ENCODE data around the gene DOK7. TPM values are rescaled to one million over a fixed set of nuclear protein-coding genes. Genes with fewer than 3 reads are reported as not detected.

DOK7 gene
- total RNA-seq, 4 donors from 2014 or later: 0.26 to 0.45 TPM; not detected in 2

DNA sequence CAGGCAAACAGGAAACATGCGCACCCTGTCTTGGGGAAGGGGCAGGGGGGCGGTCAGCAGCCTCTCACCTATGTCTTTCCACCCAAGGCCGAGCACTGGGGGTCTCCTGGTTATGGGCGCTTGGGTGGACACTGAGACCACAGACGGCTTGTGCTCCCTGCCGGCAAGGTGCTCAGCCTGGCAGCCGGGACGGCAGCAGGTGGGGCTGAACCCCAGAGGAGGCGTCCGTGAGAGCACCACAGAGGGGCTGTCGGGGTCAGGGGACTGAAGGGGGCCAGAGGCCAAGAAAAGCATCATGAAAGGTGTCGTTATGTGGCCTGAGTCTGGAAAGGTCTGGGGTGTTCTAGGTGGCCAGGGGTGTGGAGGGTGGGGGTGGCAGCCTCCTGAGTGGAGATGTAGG, 19.6 kb downstream of the DOK7 start:
- no peak overlapping the region for H3K27ac ChIP-seq
- 60 to 91% methylated on average over 1 to 8 of the region's 12 CpGs for WGBS, 2 donors

DNA sequence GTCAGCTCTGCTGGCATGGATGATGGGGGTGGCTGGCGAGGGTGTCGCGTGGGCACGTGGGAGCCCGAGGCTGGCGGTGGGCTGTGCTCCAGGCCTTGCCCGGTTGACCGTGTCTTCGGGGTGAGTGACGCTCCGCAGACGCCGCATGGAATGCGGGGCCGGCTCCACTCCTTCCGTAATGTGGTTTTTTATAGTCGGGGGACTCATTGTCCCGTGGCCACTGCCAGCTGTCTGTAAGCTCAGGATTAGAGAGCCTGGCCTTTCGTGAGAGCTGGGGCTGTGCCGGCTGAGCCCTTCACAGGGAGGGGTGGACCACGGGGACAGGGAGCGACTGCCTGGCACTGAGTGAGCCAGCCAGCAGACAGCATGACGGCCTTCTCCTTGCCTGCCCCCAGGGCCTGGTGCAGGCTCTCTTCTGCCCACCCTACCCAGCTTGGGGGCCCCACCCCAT, 20.4 kb downstream of the DOK7 start:
- TF ChIP-seq CTCF (IDR thresholded peaks at IDR 0.05) (no peak), POLR2A (IDR thresholded peaks at IDR 0.05) (no peak)
- no peak for DNase-seq
- H3K36me3 ChIP-seq: no peaks in the 10 kb centered on the region
- intact Hi-C loops (cut with DNase I): no loop called here
- WGBS, 2 donors: 58% methylated on average over 6 of the region's 23 CpGs; no CpG with 5 or more reads in 1 of the 2 donors
- peaks cover 0 to 100% (median 3%) of the 10 kb centered on the region in 4 donors for H3K27me3 ChIP-seq
- H3K27ac ChIP-seq: peak overlapping the region in 1 of 4 donors; percentile 45
- no peaks in the 10 kb centered on the region for H3K9me3 ChIP-seq
- no peak overlapping the region for H3K4me3 ChIP-seq
- peaks cover 24 to 54% (median 27%) of the 10 kb centered on the region in 3 donors for H3K4me1 ChIP-seq

More for the DNA sequence above, 19.6 kb downstream of the DOK7 start:
- intact Hi-C loops (cut with DNase I): no loop called here
- Histone ChIP-seq H3K9me3 (no peaks in the 10 kb centered on the region), H3K4me3 (no peak overlapping the region), H3K4me1 (peaks cover 24 to 54% (median 27%) of the 10 kb centered on the region in 3 donors), H3K36me3 (no peaks in the 10 kb centered on the region), H3K27me3 (peaks cover 0 to 100% (median 3%) of the 10 kb centered on the region in 4 donors)
- TF ChIP-seq CTCF (IDR thresholded peaks at IDR 0.05) (no peak), POLR2A (IDR thresholded peaks at IDR 0.05) (no peak)
- no peak for DNase-seq

- DNase-seq: no peak
- H3K4me3 ChIP-seq: peak overlapping the region in 2 of 4 donors; percentile 23 to 50
- no peaks in the 10 kb centered on the region for H3K36me3 ChIP-seq
- peak overlapping the region in 3 of 4 donors; percentile 4 to 57 (median 45) for H3K27ac ChIP-seq
- intact Hi-C loops (cut with DNase I): no loop called here
- 17% methylated on average over 1 of the region's 45 CpGs; no CpG with 5 or more reads in 1 of the 2 donors for WGBS, 2 donors
- no peak for TF ChIP-seq CTCF (IDR thresholded peaks at IDR 0.05)
- no peak for TF ChIP-seq POLR2A (IDR thresholded peaks at IDR 0.05)
- H3K27me3 ChIP-seq: peaks cover 0 to 100% (median 3%) of the 10 kb centered on the region in 4 donors
- no peaks in the 10 kb centered on the region for H3K9me3 ChIP-seq
- peaks cover 24 to 54% (median 27%) of the 10 kb centered on the region in 3 donors for H3K4me1 ChIP-seq
These were observed 21.2 kb downstream of the DOK7 start for GRCh38 chr4:3484057-3484973.

DNA sequence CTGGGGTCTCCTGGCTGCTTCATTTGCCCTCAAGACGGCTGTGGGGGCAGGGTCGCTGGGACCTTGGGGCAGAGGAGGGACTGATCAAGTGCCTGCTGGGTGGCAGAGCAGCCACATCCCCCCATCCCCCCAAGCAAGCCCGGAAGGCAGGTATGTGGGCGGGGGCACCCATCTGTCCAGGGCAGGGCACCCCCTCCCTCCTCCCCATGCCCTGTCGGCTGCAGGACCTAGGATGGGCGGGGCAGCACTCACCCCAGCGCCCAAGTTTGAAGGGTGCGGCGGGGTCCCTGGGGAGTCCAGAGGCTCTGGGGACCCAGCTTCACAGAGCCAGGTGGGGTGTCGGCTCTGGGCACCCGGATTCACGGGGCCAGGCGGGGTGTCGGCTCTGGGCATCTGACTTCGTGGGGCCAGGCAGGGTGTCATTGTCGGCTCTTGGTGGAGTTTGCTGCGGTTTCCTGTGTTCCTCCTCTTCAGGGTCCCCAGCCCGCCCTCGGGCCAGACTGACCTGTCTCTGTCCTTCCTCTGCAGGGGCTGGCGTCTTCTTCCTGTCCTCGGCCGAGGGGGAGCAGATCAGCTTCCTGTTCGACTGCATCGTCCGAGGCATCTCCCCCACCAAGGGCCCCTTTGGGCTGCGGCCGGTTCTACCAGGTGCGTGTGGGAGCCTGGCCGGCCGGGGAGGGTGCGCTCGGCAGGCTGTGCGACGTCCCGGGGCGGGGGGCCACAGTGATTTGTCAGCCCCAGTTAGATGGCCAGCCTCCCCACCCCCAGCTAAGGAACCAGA, 22.1 kb downstream of the DOK7 start:
- H3K4me1 ChIP-seq: peaks cover 24 to 52% (median 27%) of the 10 kb centered on the region in 3 donors
- no peaks in the 10 kb centered on the region for H3K9me3 ChIP-seq
- intact Hi-C loops (cut with DNase I): no loop called here
- peak overlapping the region in 2 of 4 donors; percentile 1 to 50 for H3K4me3 ChIP-seq
- TF ChIP-seq CTCF (IDR thresholded peaks at IDR 0.05) (no peak), POLR2A (IDR thresholded peaks at IDR 0.05) (no peak)
- 40% methylated on average over 2 of the region's 36 CpGs; no CpG with 5 or more reads in 1 of the 2 donors for WGBS, 2 donors
- peaks cover 0 to 100% (median 3%) of the 10 kb centered on the region in 4 donors for H3K27me3 ChIP-seq
- DNase-seq: no peak
- H3K27ac ChIP-seq: peak overlapping the region in 1 of 4 donors; percentile 45
- no peaks in the 10 kb centered on the region for H3K36me3 ChIP-seq
